PC-9 (cell line): ENCODE measurements around the gene SEC24D.

Experiments used
- EZH2 ChIP-seq: fragments of 200-600 bp; sonication (generic); IDR thresholded peaks from 2 replicates; pipeline ENCODE4 v1.8.0; 2017; ENCODE audit warnings: antibody characterized with exemption, low read depth
- TF ChIP-seq, protein P1 (sequence below): fragments of 200-600 bp; sonication (generic); conservative IDR thresholded peaks from 2 replicates; pipeline ENCODE4 v1.6.1; 2017; ENCODE audit warnings: mixed run types, antibody characterized with exemption, mild to moderate bottlenecking, moderate library complexity

DNA sequence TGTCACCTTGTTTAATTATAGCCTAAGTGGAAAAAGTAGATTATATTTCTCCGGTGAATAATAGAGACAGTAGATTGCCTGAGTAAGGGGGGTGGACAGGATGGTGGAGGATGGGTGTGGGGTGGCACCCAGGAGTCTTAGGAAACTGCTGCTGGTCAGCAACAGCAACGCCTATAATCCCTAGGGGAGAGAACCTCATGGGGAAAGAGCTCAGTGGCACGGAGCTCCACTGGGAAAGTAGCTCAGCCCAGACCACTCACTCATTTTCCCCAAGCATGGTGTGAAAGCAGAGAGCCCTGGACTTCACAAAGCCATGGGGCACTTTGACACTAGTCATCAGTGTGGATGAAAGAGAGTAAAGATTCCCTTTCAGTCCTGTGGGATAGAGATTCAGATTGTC is 119.6 kb downstream of the SEC24D start:
- TF ChIP-seq EZH2, result no peak
- TF ChIP-seq, protein P1, sequence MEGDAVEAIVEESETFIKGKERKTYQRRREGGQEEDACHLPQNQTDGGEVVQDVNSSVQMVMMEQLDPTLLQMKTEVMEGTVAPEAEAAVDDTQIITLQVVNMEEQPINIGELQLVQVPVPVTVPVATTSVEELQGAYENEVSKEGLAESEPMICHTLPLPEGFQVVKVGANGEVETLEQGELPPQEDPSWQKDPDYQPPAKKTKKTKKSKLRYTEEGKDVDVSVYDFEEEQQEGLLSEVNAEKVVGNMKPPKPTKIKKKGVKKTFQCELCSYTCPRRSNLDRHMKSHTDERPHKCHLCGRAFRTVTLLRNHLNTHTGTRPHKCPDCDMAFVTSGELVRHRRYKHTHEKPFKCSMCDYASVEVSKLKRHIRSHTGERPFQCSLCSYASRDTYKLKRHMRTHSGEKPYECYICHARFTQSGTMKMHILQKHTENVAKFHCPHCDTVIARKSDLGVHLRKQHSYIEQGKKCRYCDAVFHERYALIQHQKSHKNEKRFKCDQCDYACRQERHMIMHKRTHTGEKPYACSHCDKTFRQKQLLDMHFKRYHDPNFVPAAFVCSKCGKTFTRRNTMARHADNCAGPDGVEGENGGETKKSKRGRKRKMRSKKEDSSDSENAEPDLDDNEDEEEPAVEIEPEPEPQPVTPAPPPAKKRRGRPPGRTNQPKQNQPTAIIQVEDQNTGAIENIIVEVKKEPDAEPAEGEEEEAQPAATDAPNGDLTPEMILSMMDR, result no peak
